ENCODE results near the gene PXYLP1. TPM values are rescaled to one million over a fixed set of nuclear protein-coding genes. Genes with fewer than 3 reads are reported as not detected.

Gene PXYLP1
- total and polyA plus RNA-seq, 4 donors = 3.8 to 29.6 (median 12.5) TPM

GRCh38 chr3:141268791-141269190, 37.2 kb downstream of the PXYLP1 start:
- H3K27me3 ChIP-seq (ENCODE audit: control insufficient read depth in 1 of 2, insufficient read depth in 2 of 2, low read length in 1 of 2) = no peaks in the 10 kb centered on the region
- H3K9me3 ChIP-seq (ENCODE audit: control insufficient read depth, low read length) = no peaks in the 10 kb centered on the region
- WGBS, 2 donors = 94 to 100% methylated on average over 2 to 4 of the region's 4 CpGs
- H3K4me1 ChIP-seq (ENCODE audit: control insufficient read depth in 1 of 2, insufficient read depth in 2 of 2, low read length in 2 of 2) = no peaks in the 10 kb centered on the region
- H3K27ac ChIP-seq (ENCODE audit: low read depth in 1 of 2, low read length in 2 of 2) = no peak overlapping the region
- intact Hi-C loops (cut with DNase I) = no loop called here
- H3K4me3 ChIP-seq (ENCODE audit: low read length in 2 of 2) = no peak overlapping the region
- ATAC-seq (ENCODE audit: low FRiP score) (no peak), DNase-seq (no peak)
- no peaks in the 10 kb centered on the region for H3K36me3 ChIP-seq (ENCODE audit: control insufficient read depth in 1 of 2, insufficient read depth in 2 of 2, low read length in 1 of 2)

- intact Hi-C loops (cut with DNase I) = no loop called here
- no peak for ATAC-seq (ENCODE audit: low FRiP score)
- H3K4me3 ChIP-seq (ENCODE audit: low read length in 2 of 2) = no peak overlapping the region
- DNase-seq = no peak
- no peaks in the 10 kb centered on the region for H3K4me1 ChIP-seq (ENCODE audit: control insufficient read depth in 1 of 2, insufficient read depth in 2 of 2, low read length in 2 of 2)
- no peaks in the 10 kb centered on the region for H3K27me3 ChIP-seq (ENCODE audit: control insufficient read depth in 1 of 2, insufficient read depth in 2 of 2, low read length in 1 of 2)
- H3K27ac ChIP-seq (ENCODE audit: low read depth in 1 of 2, low read length in 2 of 2) = no peak overlapping the region
- WGBS, 2 donors = 94 to 95% methylated on average over 3 of the region's 3 CpGs
- no peaks in the 10 kb centered on the region for H3K9me3 ChIP-seq (ENCODE audit: control insufficient read depth, low read length)
- no peaks in the 10 kb centered on the region for H3K36me3 ChIP-seq (ENCODE audit: control insufficient read depth in 1 of 2, insufficient read depth in 2 of 2, low read length in 1 of 2)
These were observed 38.3 kb downstream of the PXYLP1 start for GRCh38 chr3:141269961-141270360.

- intact Hi-C loops (cut with DNase I) = no loop called here
- DNase-seq = no peak
- no peaks in the 10 kb centered on the region for H3K4me1 ChIP-seq (ENCODE audit: control insufficient read depth in 1 of 2, insufficient read depth in 2 of 2, low read length in 2 of 2)
- no peaks in the 10 kb centered on the region for H3K9me3 ChIP-seq (ENCODE audit: control insufficient read depth, low read length)
- no peak overlapping the region for H3K27ac ChIP-seq (ENCODE audit: low read depth in 1 of 2, low read length in 2 of 2)
- H3K4me3 ChIP-seq (ENCODE audit: low read length in 2 of 2) = no peak overlapping the region
- H3K36me3 ChIP-seq (ENCODE audit: control insufficient read depth in 1 of 2, insufficient read depth in 2 of 2, low read length in 1 of 2) = no peaks in the 10 kb centered on the region
- WGBS, 2 donors = 74 to 79% methylated on average over 4 of the region's 4 CpGs
- H3K27me3 ChIP-seq (ENCODE audit: control insufficient read depth in 1 of 2, insufficient read depth in 2 of 2, low read length in 1 of 2) = no peaks in the 10 kb centered on the region
- no peak for ATAC-seq (ENCODE audit: low FRiP score)
These were observed 39.8 kb downstream of the PXYLP1 start for GRCh38 chr3:141271279-141272030.

GRCh38 chr3:141272906-141273662, 41.5 kb downstream of the PXYLP1 start:
- DNase-seq (no peak), ATAC-seq (ENCODE audit: low FRiP score) (no peak)
- no peak overlapping the region for H3K27ac ChIP-seq (ENCODE audit: low read depth in 1 of 2, low read length in 2 of 2)
- H3K4me1 ChIP-seq (ENCODE audit: control insufficient read depth in 1 of 2, insufficient read depth in 2 of 2, low read length in 2 of 2) = no peaks in the 10 kb centered on the region
- 95 to 96% methylated on average over 8 of the region's 8 CpGs for WGBS, 2 donors
- no peaks in the 10 kb centered on the region for H3K27me3 ChIP-seq (ENCODE audit: control insufficient read depth in 1 of 2, insufficient read depth in 2 of 2, low read length in 1 of 2)
- H3K9me3 ChIP-seq (ENCODE audit: control insufficient read depth, low read length) = no peaks in the 10 kb centered on the region
- intact Hi-C loops (cut with DNase I) = no loop called here
- H3K4me3 ChIP-seq (ENCODE audit: low read length in 2 of 2) = no peak overlapping the region
- H3K36me3 ChIP-seq (ENCODE audit: control insufficient read depth in 1 of 2, insufficient read depth in 2 of 2, low read length in 1 of 2) = no peaks in the 10 kb centered on the region

- DNase-seq = no peak
- Histone ChIP-seq H3K4me1 (ENCODE audit: control insufficient read depth in 1 of 2, insufficient read depth in 2 of 2, low read length in 2 of 2) (no peaks in the 10 kb centered on the region), H3K4me3 (ENCODE audit: low read length in 2 of 2) (no peak overlapping the region), H3K27ac (ENCODE audit: low read depth in 1 of 2, low read length in 2 of 2) (no peak overlapping the region), H3K27me3 (ENCODE audit: control insufficient read depth in 1 of 2, insufficient read depth in 2 of 2, low read length in 1 of 2) (no peaks in the 10 kb centered on the region), H3K36me3 (ENCODE audit: control insufficient read depth in 1 of 2, insufficient read depth in 2 of 2, low read length in 1 of 2) (no peaks in the 10 kb centered on the region), H3K9me3 (ENCODE audit: control insufficient read depth, low read length) (no peaks in the 10 kb centered on the region)
- intact Hi-C loops (cut with DNase I) = no loop called here
- no peak for ATAC-seq (ENCODE audit: low FRiP score)
- WGBS, 2 donors = 94% methylated on average over 11 to 15 of the region's 15 CpGs
These were observed 42.2 kb downstream of the PXYLP1 start for GRCh38 chr3:141273700-141274410.

GRCh38 chr3:141274411-141275031, 42.9 kb downstream of the PXYLP1 start:
- ATAC-seq (ENCODE audit: low FRiP score) = no peak

GRCh38 chr3:141275032-141275422, 43.4 kb downstream of the PXYLP1 start:
- H3K27ac ChIP-seq (ENCODE audit: low read depth in 1 of 2, low read length in 2 of 2) = no peak overlapping the region
- WGBS, 2 donors = 98 to 100% methylated on average over 1 of the region's 1 CpG

More at GRCh38 chr3:141274411-141275031, 42.9 kb downstream of the PXYLP1 start:
- Histone ChIP-seq H3K36me3 (ENCODE audit: control insufficient read depth in 1 of 2, insufficient read depth in 2 of 2, low read length in 1 of 2) (no peaks in the 10 kb centered on the region), H3K4me3 (ENCODE audit: low read length in 2 of 2) (no peak overlapping the region), H3K9me3 (ENCODE audit: control insufficient read depth, low read length) (no peaks in the 10 kb centered on the region), H3K4me1 (ENCODE audit: control insufficient read depth in 1 of 2, insufficient read depth in 2 of 2, low read length in 2 of 2) (no peaks in the 10 kb centered on the region), H3K27ac (ENCODE audit: low read depth in 1 of 2, low read length in 2 of 2) (no peak overlapping the region), H3K27me3 (ENCODE audit: control insufficient read depth in 1 of 2, insufficient read depth in 2 of 2, low read length in 1 of 2) (no peaks in the 10 kb centered on the region)
- DNase-seq = no peak
- 89 to 94% methylated on average over 10 of the region's 10 CpGs for WGBS, 2 donors
- intact Hi-C loops (cut with DNase I) = no loop called here

GRCh38 chr3:141275511-141275910, 43.9 kb downstream of the PXYLP1 start:
- H3K4me3 ChIP-seq (ENCODE audit: low read length in 2 of 2) = no peak overlapping the region
- H3K36me3 ChIP-seq (ENCODE audit: control insufficient read depth in 1 of 2, insufficient read depth in 2 of 2, low read length in 1 of 2) = no peaks in the 10 kb centered on the region
- 49 to 74% methylated on average over 2 of the region's 2 CpGs for WGBS, 2 donors
- ATAC-seq (ENCODE audit: low FRiP score) (no peak), DNase-seq (no peak)
- no peaks in the 10 kb centered on the region for H3K4me1 ChIP-seq (ENCODE audit: control insufficient read depth in 1 of 2, insufficient read depth in 2 of 2, low read length in 2 of 2)
- H3K27ac ChIP-seq (ENCODE audit: low read depth in 1 of 2, low read length in 2 of 2) = no peak overlapping the region
- H3K9me3 ChIP-seq (ENCODE audit: control insufficient read depth, low read length) = no peaks in the 10 kb centered on the region
- intact Hi-C loops (cut with DNase I) = no loop called here
- no peaks in the 10 kb centered on the region for H3K27me3 ChIP-seq (ENCODE audit: control insufficient read depth in 1 of 2, insufficient read depth in 2 of 2, low read length in 1 of 2)

More at GRCh38 chr3:141275032-141275422, 43.4 kb downstream of the PXYLP1 start:
- Histone ChIP-seq H3K36me3 (ENCODE audit: control insufficient read depth in 1 of 2, insufficient read depth in 2 of 2, low read length in 1 of 2) (no peaks in the 10 kb centered on the region), H3K4me1 (ENCODE audit: control insufficient read depth in 1 of 2, insufficient read depth in 2 of 2, low read length in 2 of 2) (no peaks in the 10 kb centered on the region), H3K9me3 (ENCODE audit: control insufficient read depth, low read length) (no peaks in the 10 kb centered on the region), H3K4me3 (ENCODE audit: low read length in 2 of 2) (no peak overlapping the region), H3K27me3 (ENCODE audit: control insufficient read depth in 1 of 2, insufficient read depth in 2 of 2, low read length in 1 of 2) (no peaks in the 10 kb centered on the region)
- intact Hi-C loops (cut with DNase I) = no loop called here
- no peak for ATAC-seq (ENCODE audit: low FRiP score)
- no peak for DNase-seq
